Measurements from ENCODE around the gene DENND5A.

The DENND5A gene

GRCh38 chr11:9301720-9302119 is 36.6 kb upstream of the DENND5A start:
- no peak for TF ChIP-seq CTCF (IDR thresholded peaks at IDR 0.05; ENCODE audit: low read depth, low read length, missing control alignments)
- DNase-seq (ENCODE audit: low read depth), result no peak
- in situ Hi-C loops (cut with HindIII; ENCODE audit: low sequenced_read_pairs), result no loop called here
- no peak overlapping the region for H3K4me3 ChIP-seq (ENCODE audit: low read depth, low read length)

GRCh38 chr11:9293646-9294045 is 28.5 kb upstream of the DENND5A start:
- H3K4me3 ChIP-seq (ENCODE audit: low read depth, low read length), result no peak overlapping the region
- no peak for DNase-seq (ENCODE audit: low read depth)
- in situ Hi-C loops (cut with HindIII; ENCODE audit: low sequenced_read_pairs), result no loop called here
- no peak for TF ChIP-seq CTCF (IDR thresholded peaks at IDR 0.05; ENCODE audit: low read depth, low read length, missing control alignments)

- in situ Hi-C loops (cut with HindIII; ENCODE audit: low sequenced_read_pairs), result no loop called here
Observed at GRCh38 chr11:9285850-9286587, 20.9 kb upstream of the DENND5A start.

GRCh38 chr11:9280655-9281301 is 15.6 kb upstream of the DENND5A start:
- peak; percentile 69 for DNase-seq (ENCODE audit: low read depth)
- TF ChIP-seq CTCF (IDR thresholded peaks at IDR 0.05; ENCODE audit: low read depth, low read length, missing control alignments), result no peak
- in situ Hi-C loops (cut with HindIII; ENCODE audit: low sequenced_read_pairs), result no loop called here
- H3K4me3 ChIP-seq (ENCODE audit: low read depth, low read length), result no peak overlapping the region

More at GRCh38 chr11:9285850-9286587, 20.9 kb upstream of the DENND5A start:
- TF ChIP-seq CTCF (IDR thresholded peaks at IDR 0.05; ENCODE audit: low read depth, low read length, missing control alignments), result no peak
- no peak overlapping the region for H3K4me3 ChIP-seq (ENCODE audit: low read depth, low read length)
- DNase-seq (ENCODE audit: low read depth), result no peak

GRCh38 chr11:9277176-9277575 is 12.0 kb upstream of the DENND5A start:
- in situ Hi-C loops (cut with HindIII; ENCODE audit: low sequenced_read_pairs), result no loop called here
- TF ChIP-seq CTCF (IDR thresholded peaks at IDR 0.05; ENCODE audit: low read depth, low read length, missing control alignments), result no peak
- no peak overlapping the region for H3K4me3 ChIP-seq (ENCODE audit: low read depth, low read length)
- DNase-seq (ENCODE audit: low read depth), result no peak

- no peak overlapping the region for H3K4me3 ChIP-seq (ENCODE audit: low read depth, low read length)
- in situ Hi-C loops (cut with HindIII; ENCODE audit: low sequenced_read_pairs), result no loop called here
- no peak for TF ChIP-seq CTCF (IDR thresholded peaks at IDR 0.05; ENCODE audit: low read depth, low read length, missing control alignments)
- DNase-seq (ENCODE audit: low read depth), result no peak
Observed at GRCh38 chr11:9276571-9276970, 11.4 kb upstream of the DENND5A start.
